HG03558 (cell line): ENCODE data around the gene TJP1.
"Not testable (repeated sequence)": the region's sequence is repeated elsewhere in the genome, so short reads cannot be mapped to it uniquely, and the experiment has no call there.

Experiments
- ATAC-seq: cut with Tn5 transposase; IDR thresholded peaks from one replicate; pipeline ENCODE4 v1.9.1; 2021; ENCODE audit warnings: moderate number of reproducible peaks; ENCODE audit not compliant: unreplicated experiment; ENCODE audit errors: extremely low read depth

Gene TJP1

DNA sequence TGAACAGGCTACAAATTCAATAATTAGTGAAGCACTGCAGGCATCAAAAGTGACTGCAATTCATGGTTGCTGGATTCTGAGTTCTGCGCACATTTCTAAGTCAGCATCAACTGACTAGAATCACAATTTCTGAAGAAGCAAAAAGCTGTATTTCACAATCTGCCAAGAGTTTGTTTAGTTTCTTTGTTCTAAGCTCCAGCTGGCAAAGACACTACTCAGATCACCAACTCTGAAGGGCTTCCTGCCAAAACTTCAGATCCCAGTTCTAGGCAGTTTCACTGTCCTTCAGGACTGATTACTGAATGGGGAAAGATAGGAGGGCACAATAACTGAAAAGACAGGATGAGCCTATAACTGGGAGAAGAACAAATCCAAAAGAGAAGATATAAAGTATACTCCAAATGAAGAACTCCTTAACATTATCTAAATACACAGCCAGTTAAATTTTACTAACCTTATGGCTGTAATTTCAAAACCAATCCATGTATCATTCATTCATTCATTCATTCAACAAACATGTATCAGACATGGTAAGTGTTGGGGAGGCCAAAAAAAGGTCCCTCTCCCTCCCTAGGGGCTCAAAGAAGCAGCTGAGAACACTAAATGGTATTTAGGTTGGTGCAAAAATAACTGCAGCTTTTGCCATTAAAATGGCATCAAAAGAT, 17.1 kb downstream of the TJP1 start:
- no peak for ATAC-seq

- no peak for ATAC-seq
These were observed 19.9 kb downstream of the TJP1 start for GRCh38 chr15:29802411-29802810.

DNA sequence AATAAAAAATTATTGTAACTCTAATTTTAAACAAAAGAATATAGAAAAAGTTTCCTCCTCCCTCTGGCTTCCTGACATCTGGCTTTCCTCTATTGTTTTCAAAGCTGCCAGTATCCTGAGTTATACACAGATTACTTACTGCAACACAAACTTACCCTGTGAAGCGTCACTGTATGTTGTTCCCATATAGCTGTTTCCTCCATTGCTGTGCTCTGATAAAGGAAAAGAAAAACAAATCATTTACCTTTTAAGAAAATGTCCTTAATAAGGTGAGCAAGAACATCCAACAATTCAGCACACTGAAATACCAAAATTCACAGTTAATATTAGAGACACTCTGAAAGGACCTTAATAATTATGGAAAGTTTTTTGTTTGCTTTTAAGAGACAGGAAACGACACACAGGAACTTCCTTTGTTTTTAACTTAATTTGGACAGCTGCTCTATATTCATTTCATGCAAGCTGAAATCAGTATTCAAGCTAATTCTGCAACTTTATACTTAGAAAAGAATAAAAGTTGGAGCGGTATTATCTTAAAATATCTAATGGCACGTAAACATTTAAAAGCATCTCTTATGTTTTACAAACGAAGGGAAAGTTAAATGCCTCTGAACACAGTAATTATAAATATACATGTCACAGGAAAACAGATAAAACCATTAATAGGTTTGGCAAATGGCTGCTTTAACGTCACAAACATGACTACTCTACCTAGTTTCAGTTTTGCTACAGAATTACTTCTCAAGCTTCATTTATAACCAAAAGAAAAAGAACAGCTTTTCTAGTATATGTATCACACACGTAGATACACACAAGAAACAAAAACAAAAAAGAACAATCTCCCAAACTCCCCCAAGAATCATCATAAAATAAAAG, 21.5 kb downstream of the TJP1 start:
- no peak for ATAC-seq

DNA sequence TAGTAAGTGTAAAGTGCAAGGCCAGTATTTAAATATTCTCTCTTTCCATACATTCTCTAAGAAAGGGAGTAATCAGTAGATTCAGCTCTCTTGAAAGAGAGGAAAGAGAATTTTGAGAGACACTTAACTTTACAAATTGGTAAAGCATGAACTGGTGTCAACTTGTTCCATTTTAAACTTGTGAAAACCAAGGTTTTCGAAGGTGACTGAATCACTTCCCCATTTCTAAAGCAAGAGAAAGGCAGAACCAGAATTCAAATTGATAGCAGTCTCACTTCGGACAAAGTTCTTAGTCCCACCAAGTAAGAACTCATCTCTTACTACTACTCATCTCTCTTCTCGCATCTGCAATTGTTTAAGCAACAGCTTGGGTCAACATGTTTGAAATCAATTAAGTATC, 22.4 kb downstream of the TJP1 start:
- ATAC-seq, result no peak

GRCh38 chr15:29795610-29796009, 26.7 kb downstream of the TJP1 start:
- no peak for ATAC-seq

- ATAC-seq, result no peak
These were observed 29.7 kb downstream of the TJP1 start for GRCh38 chr15:29792426-29793159.

GRCh38 chr15:29790607-29791006, 31.7 kb downstream of the TJP1 start:
- no peak for ATAC-seq

- ATAC-seq, result no peak
These were observed 32.4 kb downstream of the TJP1 start for GRCh38 chr15:29789871-29790270.

DNA sequence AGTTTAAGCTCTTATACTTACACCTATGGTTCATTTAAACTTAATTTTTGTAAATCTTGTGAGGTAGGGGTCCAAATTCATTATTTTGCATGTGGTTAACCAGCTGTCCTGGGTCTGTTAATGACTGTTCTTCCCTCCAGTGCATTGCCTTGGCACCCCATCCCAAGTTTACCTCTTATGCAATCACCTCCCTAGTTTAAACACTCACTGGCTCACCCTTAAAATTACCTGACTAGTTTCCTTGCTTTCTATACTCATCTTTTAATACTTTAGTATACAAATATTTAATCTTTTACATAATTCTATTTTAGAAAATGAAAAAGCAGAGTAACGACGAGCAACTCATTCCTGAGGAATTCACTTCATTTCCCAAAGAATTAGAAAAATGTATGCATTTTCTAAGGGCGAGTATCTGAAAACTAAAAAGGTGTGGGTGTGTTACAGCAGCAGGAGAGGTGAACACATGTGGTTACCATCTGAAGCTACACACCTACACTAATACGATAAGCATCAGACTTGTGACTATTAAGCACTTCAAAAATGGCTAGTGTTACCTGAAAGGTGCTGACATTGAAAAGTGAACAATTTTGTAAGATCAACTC, 33.7 kb downstream of the TJP1 start:
- no peak for ATAC-seq

DNA sequence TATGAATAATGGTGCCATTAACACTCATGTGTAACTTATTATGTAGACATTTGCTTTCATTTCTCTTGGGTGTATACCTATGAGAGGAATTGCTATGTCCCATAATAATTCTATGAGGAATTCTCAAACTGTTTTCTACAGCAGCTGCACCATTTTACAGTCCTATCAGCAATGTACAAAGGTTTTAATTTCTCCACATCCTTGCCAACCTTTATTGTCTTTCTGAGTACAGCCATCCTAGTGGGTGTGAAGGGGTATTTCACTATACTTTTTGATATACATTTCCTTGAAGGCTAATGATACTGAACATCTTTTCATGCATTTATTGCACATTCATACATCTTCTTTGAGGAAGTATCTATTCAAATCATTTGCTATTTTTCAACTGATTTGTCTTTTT, 34.5 kb downstream of the TJP1 start:
- ATAC-seq, result no peak

GRCh38 chr15:29785642-29786041, 36.6 kb downstream of the TJP1 start:
- ATAC-seq, result no peak

DNA sequence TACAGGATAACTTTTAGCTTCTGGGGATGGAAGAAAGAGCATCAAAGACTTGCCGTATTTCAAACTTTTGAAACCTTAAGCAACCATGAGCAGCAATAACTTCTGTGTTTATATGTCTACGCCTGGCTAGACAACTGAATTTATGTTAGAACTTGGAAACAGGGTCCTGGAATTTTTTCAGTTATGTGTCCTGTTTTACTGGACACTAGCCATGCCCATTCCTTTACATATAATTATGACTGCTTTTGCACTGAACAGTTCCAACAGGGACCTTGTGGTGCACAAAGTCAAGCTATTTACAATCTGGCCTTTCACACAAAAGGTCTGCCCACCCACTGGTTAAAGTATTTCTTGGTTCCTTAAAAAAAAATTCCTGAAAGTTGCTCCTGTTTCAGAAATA, 37.1 kb downstream of the TJP1 start:
- ATAC-seq, result no peak

DNA sequence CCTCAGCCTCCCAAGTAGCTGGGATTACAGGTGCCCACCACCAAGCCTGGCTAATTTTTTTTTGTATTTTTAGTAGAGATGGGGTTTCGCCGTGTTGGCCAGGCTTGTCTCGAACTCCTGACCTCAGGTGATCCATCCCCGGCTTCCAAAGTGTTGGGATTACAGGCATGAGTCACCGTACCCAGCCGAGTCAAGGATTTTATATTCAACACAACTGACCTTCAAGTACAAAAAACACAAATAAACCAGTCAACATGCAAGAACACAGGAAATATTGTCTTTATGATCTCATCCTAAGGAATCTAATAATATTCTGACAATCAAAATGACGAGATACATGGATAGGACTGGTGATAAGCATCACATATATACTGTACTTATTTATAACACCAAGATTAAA, 37.9 kb downstream of the TJP1 start:
- ATAC-seq, result no peak

DNA sequence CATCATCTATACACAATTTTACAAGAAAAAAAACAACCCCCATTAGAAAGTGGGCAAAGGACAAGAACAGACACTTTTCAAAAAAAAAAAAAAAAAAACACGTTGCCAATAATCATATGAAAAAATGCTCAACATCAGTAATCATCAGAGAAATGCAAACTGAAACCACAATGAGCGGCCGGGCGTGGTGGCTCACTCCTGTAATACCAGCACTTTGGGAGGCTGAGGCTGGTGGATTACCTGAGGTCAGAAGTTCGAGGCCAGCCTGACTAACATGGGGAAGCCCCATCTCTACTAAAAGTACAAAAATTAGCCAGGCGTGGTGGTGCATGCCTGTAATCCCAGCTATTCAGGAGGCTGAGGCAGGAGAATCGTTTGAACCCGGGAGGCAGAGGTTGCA, 39.5 kb downstream of the TJP1 start:
- not testable (repeated sequence) for ATAC-seq

DNA sequence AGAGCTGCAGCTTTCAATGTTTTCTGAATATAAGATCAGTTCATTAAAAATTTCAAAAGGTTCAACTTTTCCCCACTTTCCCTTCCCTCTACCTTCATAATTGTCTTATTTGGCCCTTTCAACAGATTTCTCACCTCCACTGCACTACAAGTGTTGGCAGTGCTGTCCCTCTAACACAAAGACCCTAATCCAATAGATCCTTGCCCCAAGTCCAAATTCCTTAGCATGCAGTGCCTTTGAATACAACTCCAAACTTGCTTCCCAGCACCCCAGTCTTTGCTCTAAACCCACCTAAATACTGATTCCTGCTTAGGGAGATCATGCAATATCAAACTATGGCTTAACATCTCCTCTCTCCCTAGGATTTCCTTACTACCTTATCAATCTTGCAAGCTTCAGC, 43.9 kb downstream of the TJP1 start:
- no peak for ATAC-seq

- no peak for ATAC-seq
These were observed 45.4 kb downstream of the TJP1 start for GRCh38 chr15:29776859-29777258.

DNA sequence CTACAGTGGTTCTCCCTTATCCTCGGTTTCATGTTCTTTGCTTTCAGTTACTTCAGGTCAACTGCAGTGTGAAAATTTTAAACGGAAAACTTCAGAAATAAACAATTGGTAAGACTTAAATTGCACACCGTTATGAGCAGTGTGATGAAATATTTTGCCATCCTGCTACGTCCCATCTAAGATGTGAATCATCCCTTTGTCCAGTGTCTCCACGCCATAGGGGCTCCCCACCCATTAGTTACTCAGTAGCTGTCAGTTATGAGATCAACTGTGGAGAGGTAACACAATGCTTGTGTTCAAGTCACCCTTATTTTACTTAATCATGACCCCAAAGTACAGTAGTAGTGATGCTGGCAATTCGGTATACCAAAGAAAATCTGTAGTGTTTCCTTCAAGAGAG, 47.4 kb downstream of the TJP1 start:
- no peak for ATAC-seq

DNA sequence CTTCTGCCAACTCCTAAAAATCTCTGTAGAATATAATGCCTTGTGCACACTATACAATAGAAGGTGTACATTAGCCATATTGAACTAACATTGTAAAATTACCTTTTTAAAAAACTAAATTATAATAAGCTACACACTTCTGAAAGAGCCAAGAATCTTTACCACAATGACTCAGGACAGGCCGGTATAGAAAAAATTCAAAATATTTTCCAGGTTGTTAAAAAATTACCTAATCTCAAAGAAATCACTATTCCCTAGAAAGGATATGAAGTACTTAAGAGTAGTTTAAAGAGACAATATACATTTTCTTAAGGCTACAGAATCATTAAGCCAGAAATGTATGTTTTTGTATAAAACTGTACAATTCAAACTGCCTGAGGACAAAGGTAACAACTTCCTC, 48.5 kb downstream of the TJP1 start:
- ATAC-seq, result no peak

- no peak for ATAC-seq
These were observed 49.3 kb downstream of the TJP1 start for GRCh38 chr15:29773000-29773399.

- no peak for ATAC-seq
These were observed 51.5 kb downstream of the TJP1 start for GRCh38 chr15:29770796-29771195.
